Measurements from ENCODE around the gene DPY19L3. TPM values are rescaled to one million over a fixed set of nuclear protein-coding genes. Genes with fewer than 3 reads are reported as not detected.

Gene DPY19L3
- total RNA-seq, 1 donor from 2014 or later: 111 TPM

DNA sequence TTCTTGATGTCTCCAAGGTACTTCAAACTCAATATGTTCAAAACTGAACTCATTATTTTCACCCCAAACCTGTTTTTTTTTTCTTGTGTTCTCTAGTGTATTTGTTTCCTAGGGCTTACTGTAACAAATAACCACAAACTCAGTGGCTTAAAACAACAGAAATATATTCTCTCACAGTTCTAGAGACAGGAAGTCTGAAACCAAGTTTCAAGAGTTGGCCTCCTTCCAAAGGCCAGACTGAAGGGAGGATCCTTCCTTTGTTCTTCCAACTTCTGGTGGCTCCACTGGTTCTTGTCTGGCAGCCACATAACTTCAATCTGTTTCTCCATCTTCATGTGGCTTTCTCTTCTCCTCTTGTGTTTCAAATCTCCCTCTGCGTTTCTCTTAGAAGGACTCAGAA, 113.5 kb downstream of the DPY19L3 start:
- Mint-ChIP-seq H3K27ac (ENCODE audit: unreplicated experiment) (no peak overlapping the region), H3K4me1 (ENCODE audit: unreplicated experiment) (no peaks in the 10 kb centered on the region)
- DNase-seq (ENCODE audit: low spot score): no peak

DNA sequence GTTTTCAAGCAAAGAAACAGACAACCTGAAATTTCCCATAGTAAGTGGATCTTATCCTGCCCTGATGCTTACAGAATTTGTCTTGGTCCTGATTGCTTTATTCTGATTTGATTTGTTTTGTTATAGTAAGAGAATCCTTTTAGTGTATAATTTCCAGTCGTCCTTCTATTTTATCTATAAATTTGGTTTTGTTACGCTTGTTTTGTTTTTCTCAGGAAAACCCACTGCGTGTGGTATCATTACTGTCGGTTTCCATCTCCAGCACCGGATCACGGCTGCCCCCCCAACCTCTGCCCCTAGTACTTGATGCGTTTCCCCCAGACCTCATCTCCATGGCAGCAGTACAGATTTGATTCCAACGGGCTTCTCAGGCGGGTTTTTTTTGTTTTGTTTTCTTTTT, 117.4 kb downstream of the DPY19L3 start:
- Mint-ChIP-seq H3K4me1 (ENCODE audit: unreplicated experiment) (no peaks in the 10 kb centered on the region), H3K27ac (ENCODE audit: unreplicated experiment) (no peak overlapping the region), H3K36me3 (ENCODE audit: low read depth, unreplicated experiment) (no peaks in the 10 kb centered on the region), H3K4me3 (ENCODE audit: unreplicated experiment) (no peak overlapping the region), H3K9me3 (ENCODE audit: unreplicated experiment) (no peaks in the 10 kb centered on the region), H3K27me3 (ENCODE audit: unreplicated experiment) (peaks cover 3% of the 10 kb centered on the region)
- DNase-seq (ENCODE audit: low spot score): no peak
- TF ChIP-seq, protein P1, sequence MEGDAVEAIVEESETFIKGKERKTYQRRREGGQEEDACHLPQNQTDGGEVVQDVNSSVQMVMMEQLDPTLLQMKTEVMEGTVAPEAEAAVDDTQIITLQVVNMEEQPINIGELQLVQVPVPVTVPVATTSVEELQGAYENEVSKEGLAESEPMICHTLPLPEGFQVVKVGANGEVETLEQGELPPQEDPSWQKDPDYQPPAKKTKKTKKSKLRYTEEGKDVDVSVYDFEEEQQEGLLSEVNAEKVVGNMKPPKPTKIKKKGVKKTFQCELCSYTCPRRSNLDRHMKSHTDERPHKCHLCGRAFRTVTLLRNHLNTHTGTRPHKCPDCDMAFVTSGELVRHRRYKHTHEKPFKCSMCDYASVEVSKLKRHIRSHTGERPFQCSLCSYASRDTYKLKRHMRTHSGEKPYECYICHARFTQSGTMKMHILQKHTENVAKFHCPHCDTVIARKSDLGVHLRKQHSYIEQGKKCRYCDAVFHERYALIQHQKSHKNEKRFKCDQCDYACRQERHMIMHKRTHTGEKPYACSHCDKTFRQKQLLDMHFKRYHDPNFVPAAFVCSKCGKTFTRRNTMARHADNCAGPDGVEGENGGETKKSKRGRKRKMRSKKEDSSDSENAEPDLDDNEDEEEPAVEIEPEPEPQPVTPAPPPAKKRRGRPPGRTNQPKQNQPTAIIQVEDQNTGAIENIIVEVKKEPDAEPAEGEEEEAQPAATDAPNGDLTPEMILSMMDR (IDR thresholded peaks at IDR 0.05; ENCODE audit: unreplicated experiment): no peak

More for the DNA sequence above, 113.5 kb downstream of the DPY19L3 start:
- TF ChIP-seq, protein P1 (IDR thresholded peaks at IDR 0.05; ENCODE audit: unreplicated experiment): no peak
- Mint-ChIP-seq H3K9me3 (ENCODE audit: unreplicated experiment) (no peaks in the 10 kb centered on the region), H3K36me3 (ENCODE audit: low read depth, unreplicated experiment) (no peaks in the 10 kb centered on the region), H3K4me3 (ENCODE audit: unreplicated experiment) (no peak overlapping the region), H3K27me3 (ENCODE audit: unreplicated experiment) (peaks cover 3% of the 10 kb centered on the region)

DNA sequence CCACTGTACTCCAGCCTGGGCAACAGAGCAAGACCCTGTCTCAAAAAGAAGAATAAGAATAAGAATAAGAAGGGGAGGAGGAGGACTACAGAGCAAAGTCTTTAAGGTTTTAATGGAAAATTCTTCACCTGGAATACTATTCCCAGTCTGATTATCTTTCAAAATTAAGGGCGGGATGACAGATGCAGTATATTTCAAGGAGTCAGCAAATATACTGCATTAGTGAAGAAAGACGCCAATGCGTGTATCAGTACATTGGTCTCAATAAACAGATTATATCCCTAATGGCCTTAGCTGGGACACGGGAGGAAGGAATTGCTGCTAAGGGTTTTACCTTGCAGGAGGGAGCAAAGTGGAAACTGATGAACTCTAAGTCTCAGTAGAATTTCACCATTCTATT, 121.3 kb downstream of the DPY19L3 start:
- DNase-seq (ENCODE audit: low spot score): no peak
- H3K36me3 Mint-ChIP-seq (ENCODE audit: low read depth, unreplicated experiment): no peaks in the 10 kb centered on the region
- no peak overlapping the region for H3K27ac Mint-ChIP-seq (ENCODE audit: unreplicated experiment)
- TF ChIP-seq, protein P1 (IDR thresholded peaks at IDR 0.05; ENCODE audit: unreplicated experiment): no peak
- H3K4me3 Mint-ChIP-seq (ENCODE audit: unreplicated experiment): no peak overlapping the region
- H3K27me3 Mint-ChIP-seq (ENCODE audit: unreplicated experiment): no peaks in the 10 kb centered on the region
- no peaks in the 10 kb centered on the region for H3K4me1 Mint-ChIP-seq (ENCODE audit: unreplicated experiment)
- H3K9me3 Mint-ChIP-seq (ENCODE audit: unreplicated experiment): no peaks in the 10 kb centered on the region

DNA sequence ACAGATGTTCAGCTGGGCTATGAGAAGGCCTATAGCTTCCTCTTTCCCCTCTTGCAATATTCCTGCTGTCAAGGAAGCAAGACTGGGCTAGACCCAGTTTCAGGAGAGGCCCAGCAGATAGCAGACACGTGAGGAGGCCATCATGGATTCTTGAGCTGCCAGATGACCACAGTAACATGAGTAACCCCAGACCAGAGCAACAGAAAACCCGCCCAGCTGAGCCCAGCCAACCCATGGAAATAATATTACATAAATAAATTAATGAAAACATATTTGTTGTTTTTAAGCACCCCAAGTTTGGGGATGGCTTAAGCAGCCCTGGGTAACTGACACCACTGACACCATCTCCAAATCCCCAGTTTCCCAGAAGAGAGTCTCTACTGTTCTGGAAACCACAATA, 125.2 kb downstream of the DPY19L3 start:
- DNase-seq (ENCODE audit: low spot score): no peak
- Mint-ChIP-seq H3K27ac (ENCODE audit: unreplicated experiment) (no peak overlapping the region), H3K27me3 (ENCODE audit: unreplicated experiment) (peaks cover 2% of the 10 kb centered on the region), H3K36me3 (ENCODE audit: low read depth, unreplicated experiment) (peaks cover 3% of the 10 kb centered on the region), H3K4me3 (ENCODE audit: unreplicated experiment) (no peak overlapping the region), H3K4me1 (ENCODE audit: unreplicated experiment) (no peaks in the 10 kb centered on the region), H3K9me3 (ENCODE audit: unreplicated experiment) (no peaks in the 10 kb centered on the region)
- TF ChIP-seq, protein P1 (IDR thresholded peaks at IDR 0.05; ENCODE audit: unreplicated experiment): no peak

DNA sequence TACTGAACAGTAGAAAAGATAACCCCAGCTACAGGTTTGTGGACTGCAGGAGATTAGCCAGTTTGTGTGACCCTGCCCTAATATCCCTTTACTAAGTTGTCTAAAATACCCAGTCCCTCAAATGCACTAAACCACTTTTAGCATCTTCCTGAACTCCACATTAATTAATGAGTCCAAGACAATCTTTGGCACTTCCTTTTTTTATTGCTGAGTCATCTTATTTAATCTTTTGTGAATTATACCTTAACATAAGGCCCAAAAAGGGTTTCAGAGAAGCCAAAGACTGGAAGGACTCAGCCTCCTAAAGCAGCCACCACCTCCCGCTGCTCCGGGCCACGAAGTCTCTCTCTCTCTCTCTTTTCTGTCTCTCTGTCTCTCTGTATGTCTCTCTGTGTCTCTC, 126.7 kb downstream of the DPY19L3 start:
- Mint-ChIP-seq H3K4me3 (ENCODE audit: unreplicated experiment) (no peak overlapping the region), H3K27ac (ENCODE audit: unreplicated experiment) (no peak overlapping the region), H3K4me1 (ENCODE audit: unreplicated experiment) (no peaks in the 10 kb centered on the region), H3K27me3 (ENCODE audit: unreplicated experiment) (peaks cover 2% of the 10 kb centered on the region), H3K9me3 (ENCODE audit: unreplicated experiment) (no peaks in the 10 kb centered on the region), H3K36me3 (ENCODE audit: low read depth, unreplicated experiment) (peaks cover 3% of the 10 kb centered on the region)
- DNase-seq (ENCODE audit: low spot score): no peak
- TF ChIP-seq, protein P1 (IDR thresholded peaks at IDR 0.05; ENCODE audit: unreplicated experiment): no peak

Other genes with a start within 250 kb of the DPY19L3 start
- 22.2 TPM for gene ZNF507, start 60.2 kb upstream of the DPY19L3 start, total RNA-seq (ENCODE audit: unreplicated experiment)
- 77.1 TPM for gene PDCD5, start 175.4 kb downstream of the DPY19L3 start, total RNA-seq (ENCODE audit: unreplicated experiment)

Measured in endothelial cell (in vitro differentiated cells).